Endothelial cell of umbilical vein (primary cell): ENCODE measurements around the gene MZB1.

Source experiments
- EZH2 ChIP-seq: IDR thresholded peaks from 2 replicates; pipeline ENCODE4 v1.6.1; 2012; ENCODE audit warnings: borderline replicate concordance, low read depth, mild to moderate bottlenecking, moderate library complexity, low read length, inconsistent platforms; ENCODE audit not compliant: severe bottlenecking
- MYC ChIP-seq: IDR thresholded peaks from one replicate; pipeline ENCODE4 v1.6.1; 2011; ENCODE audit warnings: mild to moderate bottlenecking, low read depth, low read length
- POLR2A ChIP-seq: IDR thresholded peaks from 2 replicates; pipeline ENCODE4 v1.6.1; 2012; ENCODE audit warnings: low read depth, mild to moderate bottlenecking, control low read depth, low read length
- POLR2AphosphoS5 ChIP-seq: IDR thresholded peaks from 2 replicates; pipeline ENCODE4 v1.6.1; 2012; ENCODE audit warnings: low read depth, mild to moderate bottlenecking, control low read depth, low read length, moderate library complexity; ENCODE audit not compliant: insufficient read depth
- TF ChIP-seq, protein P1 (sequence below): IDR thresholded peaks from 2 replicates; pipeline ENCODE4 v1.6.1; 2011; ENCODE audit not compliant: insufficient read depth, insufficient read length
- TF ChIP-seq, protein P2 (sequence below), 2 donors: IDR thresholded peaks; 1 replicate in 1 of 2; 2 replicates in 1 of 2; pipeline ENCODE4 v1.5.1; 2011; ENCODE audit warnings: low read length in 2 of 2, mild to moderate bottlenecking in 2 of 2, moderate library complexity in 2 of 2, control low read depth in 1 of 2, inconsistent platforms in 1 of 2, low read depth in 1 of 2; ENCODE audit not compliant: insufficient read depth in 1 of 2; ENCODE audit errors: extremely low read depth in 1 of 2

DNA sequence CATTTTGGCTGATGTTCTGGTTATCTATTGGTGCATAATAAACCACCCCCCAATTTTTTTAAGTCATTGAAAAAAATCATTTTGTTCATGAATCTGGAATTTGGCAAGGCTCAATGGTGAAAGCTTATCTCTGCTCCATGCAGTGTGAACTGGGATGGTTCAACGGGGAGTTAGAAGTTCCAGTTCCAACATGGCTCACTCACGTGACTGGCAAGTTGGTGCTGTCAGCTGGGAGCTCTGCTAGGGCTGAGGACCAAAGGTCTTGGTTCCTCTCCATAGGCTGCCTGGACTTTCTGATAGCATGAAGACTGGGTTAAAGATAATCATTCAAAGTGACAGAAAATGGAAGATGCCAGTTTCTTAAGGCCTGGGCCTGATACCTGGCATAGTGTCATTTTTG lies 17.2 kb upstream of the MZB1 start:
- TF ChIP-seq, protein P1, sequence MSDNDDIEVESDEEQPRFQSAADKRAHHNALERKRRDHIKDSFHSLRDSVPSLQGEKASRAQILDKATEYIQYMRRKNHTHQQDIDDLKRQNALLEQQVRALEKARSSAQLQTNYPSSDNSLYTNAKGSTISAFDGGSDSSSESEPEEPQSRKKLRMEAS = no peak
- TF ChIP-seq EZH2 = no peak
- TF ChIP-seq, protein P2, sequence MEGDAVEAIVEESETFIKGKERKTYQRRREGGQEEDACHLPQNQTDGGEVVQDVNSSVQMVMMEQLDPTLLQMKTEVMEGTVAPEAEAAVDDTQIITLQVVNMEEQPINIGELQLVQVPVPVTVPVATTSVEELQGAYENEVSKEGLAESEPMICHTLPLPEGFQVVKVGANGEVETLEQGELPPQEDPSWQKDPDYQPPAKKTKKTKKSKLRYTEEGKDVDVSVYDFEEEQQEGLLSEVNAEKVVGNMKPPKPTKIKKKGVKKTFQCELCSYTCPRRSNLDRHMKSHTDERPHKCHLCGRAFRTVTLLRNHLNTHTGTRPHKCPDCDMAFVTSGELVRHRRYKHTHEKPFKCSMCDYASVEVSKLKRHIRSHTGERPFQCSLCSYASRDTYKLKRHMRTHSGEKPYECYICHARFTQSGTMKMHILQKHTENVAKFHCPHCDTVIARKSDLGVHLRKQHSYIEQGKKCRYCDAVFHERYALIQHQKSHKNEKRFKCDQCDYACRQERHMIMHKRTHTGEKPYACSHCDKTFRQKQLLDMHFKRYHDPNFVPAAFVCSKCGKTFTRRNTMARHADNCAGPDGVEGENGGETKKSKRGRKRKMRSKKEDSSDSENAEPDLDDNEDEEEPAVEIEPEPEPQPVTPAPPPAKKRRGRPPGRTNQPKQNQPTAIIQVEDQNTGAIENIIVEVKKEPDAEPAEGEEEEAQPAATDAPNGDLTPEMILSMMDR (IDR thresholded peaks at IDR 0.05; ENCODE audit: extremely low read depth in 1 of 2, insufficient read depth in 1 of 2, low read depth in 1 of 2, low read length in 2 of 2) = no peak
- no peak for TF ChIP-seq MYC
- no peak for TF ChIP-seq POLR2AphosphoS5
- no peak for TF ChIP-seq POLR2A
